Loucy (cell line): ENCODE data around the gene KDM4B.

Experiments used
- H2AFZ ChIP-seq: fragments of 200-600 bp; sonication (generic); 2 replicates; pipeline ENCODE4 v1.6.0; 2016; ENCODE audit warnings: antibody characterized with exemption, mild to moderate bottlenecking, low read length, moderate library complexity
- H3F3A ChIP-seq: fragments of 200-600 bp; 2 replicates; pipeline ENCODE4 v1.6.0; 2016; ENCODE audit warnings: antibody characterized with exemption, low read depth, mild to moderate bottlenecking
- H3K27me3 ChIP-seq: fragments of 200-600 bp; sonication (generic); 2 replicates; pipeline ENCODE4 v1.6.1; 2014; ENCODE audit warnings: low read length, mild to moderate bottlenecking; ENCODE audit not compliant: insufficient read depth, poor library complexity, severe bottlenecking
- H3K36me3 ChIP-seq: fragments of 200-600 bp; sonication (generic); 2 replicates; pipeline ENCODE4 v1.6.1; 2016; ENCODE audit warnings: low read length; ENCODE audit not compliant: insufficient read depth
- H3K4me1 ChIP-seq: fragments of 200-600 bp; sonication (generic); 2 replicates; pipeline ENCODE4 v1.5.1; 2014; ENCODE audit warnings: low read length, mild to moderate bottlenecking; ENCODE audit not compliant: insufficient read depth, poor library complexity, severe bottlenecking
- H3K4me2 ChIP-seq: fragments of 200-600 bp; sonication (generic); 2 replicates; pipeline ENCODE4 v1.6.0; 2014; ENCODE audit warnings: antibody characterized with exemption, low read length, low read depth, mild to moderate bottlenecking; ENCODE audit not compliant: poor library complexity, severe bottlenecking
- H3K4me3 ChIP-seq: fragments of 200-600 bp; sonication (generic); 2 replicates; pipeline ENCODE4 v1.5.1; 2014; ENCODE audit warnings: low read length, mild to moderate bottlenecking, mixed read lengths; ENCODE audit not compliant: poor library complexity, severe bottlenecking
- H3K79me2 ChIP-seq: fragments of 200-600 bp; sonication (generic); 2 replicates; pipeline ENCODE4 v1.6.1; 2014; ENCODE audit warnings: low read length; ENCODE audit not compliant: insufficient read depth
- H3K9ac ChIP-seq: fragments of 200-600 bp; sonication (generic); 2 replicates; pipeline ENCODE4 v1.6.0; 2014; ENCODE audit warnings: mild to moderate bottlenecking, low read depth, low read length, moderate library complexity; ENCODE audit not compliant: poor library complexity, severe bottlenecking
- H3K9me2 ChIP-seq: fragments of 200-600 bp; sonication (generic); replicated peaks from 2 replicates; pipeline ENCODE4 v1.6.1; 2016; ENCODE audit warnings: low read depth, low read length, mixed read lengths
- H3K9me3 ChIP-seq: fragments of 200-600 bp; sonication (generic); 2 replicates; pipeline ENCODE4 v1.6.1; 2014; ENCODE audit warnings: mild to moderate bottlenecking, antibody characterized with exemption, low read length, low read depth; ENCODE audit not compliant: insufficient read depth
- H4K20me1 ChIP-seq: fragments of 200-600 bp; sonication (generic); 2 replicates; pipeline ENCODE4 v1.6.0; 2014; ENCODE audit warnings: antibody characterized with exemption, low read length, mild to moderate bottlenecking; ENCODE audit not compliant: insufficient read depth, poor library complexity, severe bottlenecking
- CTCF ChIP-seq: fragments of 200-600 bp; sonication (generic); conservative IDR thresholded peaks from 2 replicates; pipeline ENCODE4 v1.5.1; 2014; ENCODE audit warnings: mild to moderate bottlenecking, antibody characterized with exemption, low read length
- EZH2phosphoT487 ChIP-seq: fragments of 200-600 bp; IDR thresholded peaks from 2 replicates; pipeline ENCODE4 v1.6.1; 2018; ENCODE audit warnings: antibody characterized with exemption, mild to moderate bottlenecking, moderate library complexity, borderline replicate concordance

KDM4B gene

DNA sequence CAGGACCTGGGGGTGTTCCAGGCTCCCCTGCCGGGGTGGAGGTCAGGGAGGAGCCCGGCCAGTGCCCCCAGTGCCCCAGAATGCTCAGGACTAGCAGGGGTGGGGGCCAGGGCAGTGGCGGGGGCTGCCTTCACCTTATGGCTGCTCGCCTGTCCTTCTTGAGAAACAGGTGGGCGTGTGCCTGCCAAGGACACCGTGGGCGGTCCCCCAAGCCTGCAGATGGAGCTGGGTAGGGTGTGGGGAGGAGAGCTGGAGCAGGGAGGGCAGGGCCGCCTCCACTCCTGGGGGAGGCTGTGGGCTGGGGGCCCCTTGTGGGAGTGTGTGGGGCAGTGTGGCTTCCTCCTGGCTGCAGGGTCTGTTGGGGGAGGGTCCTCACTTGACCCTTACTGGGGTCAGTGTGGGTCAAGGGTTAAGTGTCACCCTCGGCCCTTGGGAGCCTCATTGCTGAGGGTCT is 160.1 kb downstream of the KDM4B start:
- Histone ChIP-seq H3K27me3 (no peaks in the 10 kb centered on the region), H3K9me2 (no peaks in the 10 kb centered on the region), H3F3A (no peaks in the 10 kb centered on the region), H3K4me1 (peaks cover 54% of the 10 kb centered on the region), H3K36me3 (peaks cover 14% of the 10 kb centered on the region; the same call in 1 of the 2 replicates), H3K9me3 (no peaks in the 10 kb centered on the region), H3K79me2 (no peaks in the 10 kb centered on the region), H2AFZ (no peak overlapping the region), H4K20me1 (no peaks in the 10 kb centered on the region), H3K9ac (no peak overlapping the region), H3K4me2 (no peak overlapping the region), H3K4me3 (no peak overlapping the region)
- TF ChIP-seq EZH2phosphoT487, result no peak
- TF ChIP-seq CTCF, result no peak

DNA sequence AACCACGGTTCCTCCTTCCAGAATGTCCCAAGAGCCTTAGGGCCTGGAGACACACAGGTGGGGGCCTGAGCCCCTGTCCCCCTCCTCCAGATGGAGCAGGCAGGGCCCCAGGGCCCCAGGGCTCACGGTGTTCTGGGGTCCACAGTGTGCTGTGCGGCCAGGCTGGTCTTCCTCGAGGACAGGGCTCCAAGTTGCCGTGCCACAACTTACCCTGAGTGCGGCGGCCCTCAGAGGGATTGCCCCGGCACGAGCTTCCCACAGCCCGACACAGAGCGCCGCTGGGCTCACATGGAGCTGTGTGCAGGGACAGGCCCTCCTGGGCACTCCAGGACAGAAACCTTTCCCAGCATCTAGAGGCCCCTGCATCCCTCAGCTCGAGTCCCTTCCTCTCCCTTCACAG is 160.8 kb downstream of the KDM4B start:
- Histone ChIP-seq H3K4me2 (no peak overlapping the region), H3K27me3 (no peaks in the 10 kb centered on the region), H3F3A (no peaks in the 10 kb centered on the region), H3K9me3 (no peaks in the 10 kb centered on the region), H3K4me1 (peaks cover 54% of the 10 kb centered on the region), H2AFZ (no peak overlapping the region), H3K36me3 (peaks cover 22% of the 10 kb centered on the region; the same call in 1 of the 2 replicates), H3K9me2 (no peaks in the 10 kb centered on the region), H4K20me1 (no peaks in the 10 kb centered on the region), H3K79me2 (no peaks in the 10 kb centered on the region), H3K4me3 (no peak overlapping the region), H3K9ac (no peak overlapping the region)
- TF ChIP-seq CTCF, result no peak
- TF ChIP-seq EZH2phosphoT487, result no peak

DNA sequence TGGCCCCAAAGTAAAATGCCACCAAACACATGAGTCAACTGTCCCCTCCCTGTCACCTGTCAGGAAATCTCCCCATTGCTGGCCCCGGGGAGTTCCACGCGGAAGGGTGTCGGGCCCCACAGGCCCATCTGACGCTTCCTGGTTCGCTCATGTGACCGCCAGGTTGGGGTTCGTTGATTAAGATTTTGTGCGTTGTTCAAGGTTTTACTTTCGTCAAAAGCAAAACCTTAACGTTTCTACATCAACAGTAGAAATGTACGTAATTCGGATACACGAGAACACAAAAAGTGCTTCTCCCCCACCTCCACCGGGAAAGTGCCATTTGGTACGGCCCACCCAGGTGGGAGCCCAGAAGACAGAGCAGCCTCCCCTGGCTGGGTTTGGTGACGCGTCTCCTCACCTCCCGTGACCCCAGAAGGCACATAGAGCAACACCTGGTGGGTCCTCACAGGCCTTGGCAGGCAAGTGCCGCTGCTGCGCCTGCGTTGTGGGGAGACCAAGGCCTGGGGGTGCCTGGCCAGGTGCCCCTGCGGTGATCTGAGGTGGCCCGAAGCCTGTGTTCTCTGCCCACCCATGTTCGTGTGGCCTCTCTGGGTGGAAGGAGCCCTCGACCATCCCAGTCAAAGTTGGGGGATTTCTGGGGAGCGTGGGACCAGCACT is 161.6 kb downstream of the KDM4B start:
- Histone ChIP-seq H3K27me3 (no peaks in the 10 kb centered on the region), H3K9ac (no peak overlapping the region), H3K4me2 (no peak overlapping the region)

More for the DNA sequence above, 161.6 kb downstream of the KDM4B start:
- peaks cover 47% of the 10 kb centered on the region for H3K4me1 ChIP-seq
- H4K20me1 ChIP-seq, result no peaks in the 10 kb centered on the region
- no peaks in the 10 kb centered on the region for H3K79me2 ChIP-seq
- H3K4me3 ChIP-seq, result no peak overlapping the region
- no peaks in the 10 kb centered on the region for H3K9me2 ChIP-seq
- peaks cover 30% of the 10 kb centered on the region; the same call in 1 of the 2 replicates for H3K36me3 ChIP-seq
- H3F3A ChIP-seq, result no peaks in the 10 kb centered on the region
- TF ChIP-seq CTCF (no peak), EZH2phosphoT487 (no peak)
- H2AFZ ChIP-seq, result no peak overlapping the region
- no peaks in the 10 kb centered on the region for H3K9me3 ChIP-seq
